Fibroblast of lung (primary cell): ENCODE measurements around the gene LRRC8D. TPM values are rescaled to one million over a fixed set of nuclear protein-coding genes. Genes with fewer than 3 reads are reported as not detected.

Experiments
- DNase-seq, 2 donors: peaks; one replicate each; pipeline versions ENCODE4 v3.0.0 to v3.0.0-alpha.2; 2010; ENCODE audit warnings: low read depth in 2 of 2
- H2AFZ ChIP-seq: 2 replicates; pipeline ENCODE4 v1.5.1; 2012; ENCODE audit warnings: low read length, control low read depth, inconsistent platforms
- H3K27ac ChIP-seq: 2 replicates; pipeline ENCODE4 v1.5.1; 2011; ENCODE audit warnings: low read length, control low read depth; ENCODE audit not compliant: insufficient read depth
- H3K27me3 ChIP-seq: 2 replicates; pipeline ENCODE4 v1.5.1; 2011; ENCODE audit warnings: mild to moderate bottlenecking, low read length; ENCODE audit not compliant: control insufficient read depth, insufficient read depth
- H3K36me3 ChIP-seq: 2 replicates; pipeline ENCODE4 v1.5.1; 2011; ENCODE audit warnings: low read length; ENCODE audit not compliant: control insufficient read depth, insufficient read depth
- H3K4me1 ChIP-seq: 2 replicates; pipeline ENCODE4 v1.5.1; 2011; ENCODE audit warnings: low read length; ENCODE audit not compliant: control insufficient read depth, insufficient read depth; ENCODE audit errors: extremely low read depth
- H3K4me2 ChIP-seq: 2 replicates; pipeline ENCODE4 v1.5.1; 2011; ENCODE audit warnings: low read length, control low read depth; ENCODE audit not compliant: insufficient read depth; ENCODE audit errors: extremely low read depth
- H3K4me3 ChIP-seq, 4 experiments: fragments of 200-600 bp in 1 of 4; sonication (generic) in 1 of 4; replicated peaks in 1 of 4; 2 replicates each; pipeline ENCODE4 v1.5.1; 2011 to 2016; ENCODE audit warnings: low read length in 4 of 4, low read depth in 3 of 4, mild to moderate bottlenecking in 3 of 4, control low read depth in 2 of 4, inconsistent platforms in 1 of 4, mixed read lengths in 1 of 4; ENCODE audit not compliant: insufficient read depth in 1 of 4; ENCODE audit errors: control extremely low read depth in 1 of 4
- H3K79me2 ChIP-seq: 2 replicates; pipeline ENCODE4 v1.5.1; 2012; ENCODE audit warnings: mild to moderate bottlenecking, low read length, inconsistent platforms; ENCODE audit not compliant: control insufficient read depth, insufficient read depth
- H3K9ac ChIP-seq: 2 replicates; pipeline ENCODE4 v1.5.1; 2011; ENCODE audit warnings: mild to moderate bottlenecking, low read length, control low read depth; ENCODE audit not compliant: insufficient read depth
- H3K9me3 ChIP-seq: 2 replicates; pipeline ENCODE4 v1.5.1; 2012; ENCODE audit warnings: low read depth, low read length; ENCODE audit not compliant: control insufficient read depth, insufficient read depth
- H4K20me1 ChIP-seq: 2 replicates; pipeline ENCODE4 v1.5.1; 2011; ENCODE audit warnings: low read length; ENCODE audit not compliant: control insufficient read depth, insufficient read depth; ENCODE audit errors: extremely low read depth
- CTCF ChIP-seq, 2 donors: IDR thresholded peaks in 1 of 2; conservative IDR thresholded peaks in 1 of 2; 1 replicate in 1 of 2; 2 replicates in 1 of 2; pipeline ENCODE4 v1.5.1; 2011 to 2012; ENCODE audit warnings: low read length in 2 of 2, control low read depth in 1 of 2, inconsistent platforms in 1 of 2, low read depth in 1 of 2, mild to moderate bottlenecking in 1 of 2
- EZH2 ChIP-seq: IDR thresholded peaks from 2 replicates; pipeline ENCODE4 v1.5.1; 2012; ENCODE audit warnings: low read length, control low read depth, mild to moderate bottlenecking; ENCODE audit errors: missing control alignments
- polyA plus RNA-seq, 2 donors: library from polyadenylated mRNA; depleted of rRNA in 1 of 2; stranded (reverse) in 1 of 2; unstranded in 1 of 2; fragments of >200 nt; gene quantifications; 2 replicates each; pipeline ENCODE4 v1.2.1, GENCODE V29; 2011 to 2012; ENCODE audit warnings: missing spikeins in 1 of 2
- total RNA-seq: library from RNA; depleted of rRNA; stranded (reverse); fragments of >200 nt; gene quantifications from 2 replicates; pipeline ENCODE4 v1.2.1, GENCODE V29; 2014

The LRRC8D gene
- total and polyA plus RNA-seq, 2 donors (not counting 1 experiment from before 2014, with no cell fraction given) = 41.0 to 58.1 TPM

- Histone ChIP-seq H3K4me2 (no peak overlapping the region), H3K9me3 (no peaks in the 10 kb centered on the region), H3K27me3 (no peaks in the 10 kb centered on the region), H3K27ac (no peak overlapping the region), H3K36me3 (peaks cover 2% of the 10 kb centered on the region), H3K4me1 (peaks cover 10% of the 10 kb centered on the region), H3K79me2 (no peaks in the 10 kb centered on the region), H4K20me1 (no peaks in the 10 kb centered on the region), H2AFZ (no peak overlapping the region), H3K4me3 (no peak overlapping the region), H3K9ac (no peak overlapping the region)
- TF ChIP-seq EZH2 = no peak
- TF ChIP-seq CTCF (conservative IDR thresholded peaks at IDR 0.05 in 1 of 2, IDR thresholded peaks at IDR 0.05 in 1 of 2; ENCODE audit: low read depth in 1 of 2, low read length in 2 of 2) = no peak
- no peak for DNase-seq
Observed at GRCh38 chr1:89882348-89883029, 61.7 kb downstream of the LRRC8D start.

GRCh38 chr1:89883030-89883379 is 62.2 kb downstream of the LRRC8D start:
- Histone ChIP-seq H2AFZ (no peak overlapping the region), H3K4me1 (peaks cover 10% of the 10 kb centered on the region), H3K27ac (no peak overlapping the region), H3K36me3 (peaks cover 2% of the 10 kb centered on the region), H3K27me3 (no peaks in the 10 kb centered on the region), H3K4me3 (no peak overlapping the region), H3K9ac (no peak overlapping the region), H4K20me1 (no peaks in the 10 kb centered on the region), H3K9me3 (no peaks in the 10 kb centered on the region), H3K79me2 (no peaks in the 10 kb centered on the region), H3K4me2 (no peak overlapping the region)
- TF ChIP-seq CTCF (conservative IDR thresholded peaks at IDR 0.05 in 1 of 2, IDR thresholded peaks at IDR 0.05 in 1 of 2; ENCODE audit: low read depth in 1 of 2, low read length in 2 of 2) (no peak), EZH2 (no peak)
- no peak for DNase-seq

GRCh38 chr1:89884718-89885596 is 64.1 kb downstream of the LRRC8D start:
- H3K4me2 ChIP-seq = peak overlapping the region; percentile 56
- H3K27ac ChIP-seq = peak overlapping the region; percentile 2
- H3K9ac ChIP-seq = no peak overlapping the region

More at GRCh38 chr1:89884718-89885596, 64.1 kb downstream of the LRRC8D start:
- H3K36me3 ChIP-seq = peaks cover 2% of the 10 kb centered on the region
- no peaks in the 10 kb centered on the region for H3K9me3 ChIP-seq
- H4K20me1 ChIP-seq = no peaks in the 10 kb centered on the region
- DNase-seq = peak; percentile 58 to 69
- no peak overlapping the region for H3K4me3 ChIP-seq
- H3K79me2 ChIP-seq = no peaks in the 10 kb centered on the region
- peaks cover 12% of the 10 kb centered on the region for H3K4me1 ChIP-seq
- no peak overlapping the region for H2AFZ ChIP-seq
- no peaks in the 10 kb centered on the region for H3K27me3 ChIP-seq
- TF ChIP-seq EZH2 (no peak), CTCF (conservative IDR thresholded peaks at IDR 0.05 in 1 of 2, IDR thresholded peaks at IDR 0.05 in 1 of 2; ENCODE audit: low read depth in 1 of 2, low read length in 2 of 2) (no peak)
